C4-2B (cell line): ENCODE results near the gene TAF13.

Experiments
- H3K27ac ChIP-seq: fragments of 450-650 bp; 2 replicates; pipeline ENCODE4 v1.5.1; 2017
- CTCF ChIP-seq: fragments of 450-650 bp; conservative IDR thresholded peaks from 2 replicates; pipeline ENCODE4 v1.5.1; 2017; ENCODE audit warnings: mild to moderate bottlenecking
- ZFX ChIP-seq: fragments of 450-650 bp; IDR thresholded peaks from 2 replicates; pipeline ENCODE4 v1.6.1; 2017

TAF13 gene

GRCh38 chr1:109090196-109091077 lies 14.6 kb upstream of the TAF13 start, which contains the start of gene TMEM167B:
Gene TMEM167B, plus strand, starts transcription at chr1:109090764. Its CDS starts 109 bp downstream, at chr1:109090873.
- H3K27ac ChIP-seq = peak within 1 kb of the TSS; percentile 78
- no peak for TF ChIP-seq CTCF
- peak; percentile 45 for TF ChIP-seq ZFX

- no peak for TF ChIP-seq ZFX
- peak; percentile 82 for TF ChIP-seq CTCF
- H3K27ac ChIP-seq = peak overlapping the region; percentile 78; the same call in 1 of the 2 replicates
These were observed 13.6 kb upstream of the TAF13 start for GRCh38 chr1:109089242-109090015.

GRCh38 chr1:109084563-109085517 lies 9.0 kb upstream of the TAF13 start:
- TF ChIP-seq ZFX (no peak), CTCF (no peak)
- H3K27ac ChIP-seq = no peak overlapping the region

GRCh38 chr1:109083923-109084322 lies 8.1 kb upstream of the TAF13 start:
- no peak overlapping the region for H3K27ac ChIP-seq

GRCh38 chr1:109083501-109083900 lies 7.7 kb upstream of the TAF13 start:
- TF ChIP-seq ZFX = no peak
- TF ChIP-seq CTCF = no peak
- no peak overlapping the region for H3K27ac ChIP-seq

More at GRCh38 chr1:109083923-109084322, 8.1 kb upstream of the TAF13 start:
- TF ChIP-seq CTCF (no peak), ZFX (no peak)

- no peak for TF ChIP-seq CTCF
- no peak for TF ChIP-seq ZFX
- peak overlapping the region; percentile 28; the same call in 1 of the 2 replicates for H3K27ac ChIP-seq
These were observed 4.8 kb upstream of the TAF13 start for GRCh38 chr1:109080441-109081082.
